Measurements from ENCODE around the gene GDF2. TPM values are rescaled to one million over a fixed set of nuclear protein-coding genes. Genes with fewer than 3 reads are reported as not detected.

The GDF2 gene
- total and polyA plus RNA-seq, 10 of the 15 experiments (the other 5 are each of a cell fraction or from before 2014, with no cell fraction given): not detected

DNA sequence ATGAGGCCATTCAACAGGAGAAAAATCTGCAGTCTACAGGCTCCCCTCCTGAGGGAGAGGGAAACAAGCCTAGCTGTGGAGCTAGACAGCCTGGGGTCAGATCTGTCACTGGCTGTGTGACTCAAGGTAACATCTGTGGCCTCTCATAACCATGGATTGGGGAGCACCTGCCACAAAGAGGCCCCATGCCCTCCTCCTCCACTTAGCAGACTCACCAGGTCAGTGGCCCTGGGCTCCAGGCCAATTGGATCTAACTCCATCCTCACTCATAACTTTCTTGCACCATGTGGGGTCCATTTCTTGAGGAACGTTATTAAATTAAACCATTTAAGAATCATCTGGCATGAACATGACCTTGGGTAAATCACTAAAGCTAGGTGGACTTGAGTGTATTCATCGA is 20.4 kb upstream of the GDF2 start (continued):
- TF ChIP-seq, protein P1, sequence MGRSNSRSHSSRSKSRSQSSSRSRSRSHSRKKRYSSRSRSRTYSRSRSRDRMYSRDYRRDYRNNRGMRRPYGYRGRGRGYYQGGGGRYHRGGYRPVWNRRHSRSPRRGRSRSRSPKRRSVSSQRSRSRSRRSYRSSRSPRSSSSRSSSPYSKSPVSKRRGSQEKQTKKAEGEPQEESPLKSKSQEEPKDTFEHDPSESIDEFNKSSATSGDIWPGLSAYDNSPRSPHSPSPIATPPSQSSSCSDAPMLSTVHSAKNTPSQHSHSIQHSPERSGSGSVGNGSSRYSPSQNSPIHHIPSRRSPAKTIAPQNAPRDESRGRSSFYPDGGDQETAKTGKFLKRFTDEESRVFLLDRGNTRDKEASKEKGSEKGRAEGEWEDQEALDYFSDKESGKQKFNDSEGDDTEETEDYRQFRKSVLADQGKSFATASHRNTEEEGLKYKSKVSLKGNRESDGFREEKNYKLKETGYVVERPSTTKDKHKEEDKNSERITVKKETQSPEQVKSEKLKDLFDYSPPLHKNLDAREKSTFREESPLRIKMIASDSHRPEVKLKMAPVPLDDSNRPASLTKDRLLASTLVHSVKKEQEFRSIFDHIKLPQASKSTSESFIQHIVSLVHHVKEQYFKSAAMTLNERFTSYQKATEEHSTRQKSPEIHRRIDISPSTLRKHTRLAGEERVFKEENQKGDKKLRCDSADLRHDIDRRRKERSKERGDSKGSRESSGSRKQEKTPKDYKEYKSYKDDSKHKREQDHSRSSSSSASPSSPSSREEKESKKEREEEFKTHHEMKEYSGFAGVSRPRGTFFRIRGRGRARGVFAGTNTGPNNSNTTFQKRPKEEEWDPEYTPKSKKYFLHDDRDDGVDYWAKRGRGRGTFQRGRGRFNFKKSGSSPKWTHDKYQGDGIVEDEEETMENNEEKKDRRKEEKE (IDR thresholded peaks at IDR 0.05): no peak
- TF ChIP-seq HCFC1 (IDR thresholded peaks at IDR 0.05; ENCODE audit: low read length): no peak
- TF ChIP-seq ZBED1 (IDR thresholded peaks at IDR 0.05; ENCODE audit: borderline replicate concordance): no peak
- no peak for TF ChIP-seq EED (IDR thresholded peaks at IDR 0.05; ENCODE audit: low read depth)
- TF ChIP-seq, protein P2, sequence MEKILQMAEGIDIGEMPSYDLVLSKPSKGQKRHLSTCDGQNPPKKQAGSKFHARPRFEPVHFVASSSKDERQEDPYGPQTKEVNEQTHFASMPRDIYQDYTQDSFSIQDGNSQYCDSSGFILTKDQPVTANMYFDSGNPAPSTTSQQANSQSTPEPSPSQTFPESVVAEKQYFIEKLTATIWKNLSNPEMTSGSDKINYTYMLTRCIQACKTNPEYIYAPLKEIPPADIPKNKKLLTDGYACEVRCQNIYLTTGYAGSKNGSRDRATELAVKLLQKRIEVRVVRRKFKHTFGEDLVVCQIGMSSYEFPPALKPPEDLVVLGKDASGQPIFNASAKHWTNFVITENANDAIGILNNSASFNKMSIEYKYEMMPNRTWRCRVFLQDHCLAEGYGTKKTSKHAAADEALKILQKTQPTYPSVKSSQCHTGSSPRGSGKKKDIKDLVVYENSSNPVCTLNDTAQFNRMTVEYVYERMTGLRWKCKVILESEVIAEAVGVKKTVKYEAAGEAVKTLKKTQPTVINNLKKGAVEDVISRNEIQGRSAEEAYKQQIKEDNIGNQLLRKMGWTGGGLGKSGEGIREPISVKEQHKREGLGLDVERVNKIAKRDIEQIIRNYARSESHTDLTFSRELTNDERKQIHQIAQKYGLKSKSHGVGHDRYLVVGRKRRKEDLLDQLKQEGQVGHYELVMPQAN (conservative IDR thresholded peaks at IDR 0.05): no peak
- no peak for TF ChIP-seq POLR2A (IDR thresholded peaks at IDR 0.05; ENCODE audit: low read depth, low read length)
- no peak for TF ChIP-seq POU2F2 (IDR thresholded peaks at IDR 0.05; ENCODE audit: borderline replicate concordance, low read depth, low read length)

DNA sequence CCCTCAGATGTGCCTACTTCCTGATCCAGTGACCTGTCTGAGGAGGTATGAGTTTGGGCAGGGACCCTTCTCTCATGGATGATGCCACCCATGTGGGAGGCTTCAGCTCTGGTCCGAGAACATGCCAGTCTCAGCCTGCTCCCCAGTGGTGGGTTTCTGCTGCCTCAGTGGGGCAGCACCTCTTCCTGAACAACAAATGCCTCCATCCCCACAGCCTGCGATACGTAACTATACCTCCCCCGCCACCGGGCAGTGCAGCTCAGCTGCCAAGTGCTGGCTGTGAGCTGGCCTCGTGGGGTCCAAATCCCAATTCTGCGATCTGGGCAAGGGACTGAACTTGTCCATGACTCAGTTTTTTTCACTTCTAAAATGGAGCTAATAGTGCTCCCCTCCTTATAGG is 19.1 kb upstream of the GDF2 start:
- no peaks in the 10 kb centered on the region for H3K4me1 ChIP-seq (ENCODE audit: control insufficient read depth, insufficient read depth, low read length)
- POLR2A ChIA-PET: no interaction called here
- CTCF ChIA-PET: interaction anchor here (1.6 kb wide), 1 partner anchor 255 kb away, joined by 8 read pairs; no protein-coding TSS in a partner anchor
- no peaks in the 10 kb centered on the region for H3K9me3 ChIP-seq (replicated peaks; ENCODE audit: control insufficient read depth, insufficient read depth, low read length)
- no peak overlapping the region for H3K4me3 ChIP-seq
- H3K9ac ChIP-seq (ENCODE audit: control insufficient read depth, insufficient read depth, low read length): no peak overlapping the region
- WGBS (ENCODE audit: insufficient coverage, insufficient replicate concordance, low lambda C conversion rate, missing lambda C conversion rate): 41% methylated on average over 7 of the region's 7 CpGs
- TF ChIP-seq PAX8 (IDR thresholded peaks at IDR 0.05) (no peak), TARDBP (IDR thresholded peaks at IDR 0.05; ENCODE audit: borderline replicate concordance) (no peak), NFYB (IDR thresholded peaks at IDR 0.05; ENCODE audit: insufficient read depth, low read depth, low read length) (no peak)
- no peaks in the 10 kb centered on the region for H3K36me3 ChIP-seq (ENCODE audit: control insufficient read depth in 2 of 2, insufficient read depth in 2 of 2, low read length in 1 of 2)
- no peak for DNase-seq (ENCODE audit: low read depth, low spot score)
- SMC1A ChIA-PET (ENCODE audit: uncharacterized antibody, unreplicated experiment): interaction anchor here (1.1 kb wide), 1 partner anchor 278 kb away, joined by 4 read pairs; no protein-coding TSS in a partner anchor
- BruUV-seq (replicated peaks): no TSS peak
- intact Hi-C loops (cut with micrococcal nuclease; ENCODE audit: unreplicated experiment) (no loop called here), in situ Hi-C loops (cut with MboI) (no loop called here)
- H3K4me2 ChIP-seq (ENCODE audit: control insufficient read depth, insufficient read depth): no peak overlapping the region
- RAD21 ChIA-PET (ENCODE audit: unreplicated experiment): interaction anchor here (1.6 kb wide), 1 partner anchor 9 kb away, joined by 4 read pairs; no protein-coding TSS in a partner anchor
- no peak for FAIRE-seq
- no peak overlapping the region for H3K27ac ChIP-seq (ENCODE audit: control insufficient read depth, insufficient read depth)
- no peaks in the 10 kb centered on the region for H4K20me1 ChIP-seq (ENCODE audit: control insufficient read depth, insufficient read depth)
- H3K79me2 ChIP-seq (ENCODE audit: control insufficient read depth, insufficient read depth, low read length): no peaks in the 10 kb centered on the region
- no peak overlapping the region for H2AFZ ChIP-seq (ENCODE audit: control insufficient read depth, low read depth, low read length)
- H3K27me3 ChIP-seq (replicated peaks in 1 of 2; ENCODE audit: control insufficient read depth in 2 of 2, insufficient read depth in 2 of 2, low read length in 1 of 2): peaks cover 3 to 4% of the 10 kb centered on the region in 2 experiments; a peak in 3 of 4 replicates
- no peak for ATAC-seq

Data from GM12878 (cell line).